NCI-H1092 treated with DMSO at 0.1 percent for 48 hours (cell line): ENCODE data around the gene PLK2.

Source experiments
- DNase-seq: peaks from one replicate; lab custom pipeline; 2025; lab: John Stamatoyannopoulos, UW

PLK2 gene

DNA sequence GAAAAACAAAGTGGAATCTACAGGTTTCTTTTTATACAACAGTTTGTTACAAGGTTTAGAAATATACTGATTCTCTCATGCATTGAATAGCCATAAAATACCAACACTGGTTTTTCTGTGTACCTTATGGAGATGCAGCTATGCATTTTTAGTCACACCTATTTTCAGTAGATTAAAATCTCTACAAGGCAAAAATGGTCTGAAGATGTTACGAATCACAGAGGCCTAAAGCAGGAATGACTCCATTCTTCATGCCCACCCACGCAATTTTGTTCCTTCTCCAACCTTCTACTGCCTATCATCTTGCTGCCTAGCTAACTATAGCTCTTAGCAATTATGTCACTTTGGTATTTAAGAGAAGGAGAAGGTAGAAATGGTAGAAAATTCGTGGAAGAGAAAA, 9.9 kb downstream of the PLK2 start:
- DNase-seq: no peak

DNA sequence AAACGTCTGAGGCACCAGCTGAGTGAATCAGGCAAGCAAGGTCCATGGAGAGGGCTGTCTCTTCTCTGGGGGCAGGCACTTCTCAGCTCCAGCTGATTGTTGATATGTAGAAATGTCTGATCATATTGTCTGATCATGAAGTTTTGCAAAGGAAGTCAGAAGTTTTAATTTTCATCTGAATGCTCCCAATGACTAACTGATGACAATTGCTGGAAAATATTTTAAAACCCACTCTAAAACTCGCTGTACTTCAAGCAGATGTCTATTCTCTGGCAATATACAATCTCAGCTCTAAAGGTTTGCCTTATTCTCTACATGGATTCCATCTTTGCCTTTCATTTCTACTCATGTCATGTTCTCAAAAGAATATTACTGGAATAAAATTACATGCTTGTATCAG, 12.7 kb downstream of the PLK2 start:
- no peak for DNase-seq

DNA sequence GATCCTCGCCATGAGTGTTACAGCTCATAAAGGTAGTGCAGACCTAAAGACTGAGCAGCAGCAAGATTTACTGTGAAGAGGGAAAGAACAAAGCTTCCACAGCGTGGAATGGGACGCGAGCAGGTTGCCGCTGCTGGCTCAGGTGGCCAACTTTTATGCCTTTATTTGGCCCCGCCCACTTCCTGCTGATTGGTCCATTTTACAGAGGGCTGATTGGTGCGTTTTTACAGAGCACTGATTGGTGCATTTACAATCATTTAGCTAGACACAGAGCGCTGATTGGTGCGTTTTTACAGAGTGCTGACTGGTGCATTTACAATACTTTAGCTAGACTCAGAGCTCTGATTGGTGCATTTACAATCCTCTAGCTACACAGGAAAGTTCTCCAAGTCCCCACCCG, 13.9 kb downstream of the PLK2 start:
- DNase-seq: no peak

DNA sequence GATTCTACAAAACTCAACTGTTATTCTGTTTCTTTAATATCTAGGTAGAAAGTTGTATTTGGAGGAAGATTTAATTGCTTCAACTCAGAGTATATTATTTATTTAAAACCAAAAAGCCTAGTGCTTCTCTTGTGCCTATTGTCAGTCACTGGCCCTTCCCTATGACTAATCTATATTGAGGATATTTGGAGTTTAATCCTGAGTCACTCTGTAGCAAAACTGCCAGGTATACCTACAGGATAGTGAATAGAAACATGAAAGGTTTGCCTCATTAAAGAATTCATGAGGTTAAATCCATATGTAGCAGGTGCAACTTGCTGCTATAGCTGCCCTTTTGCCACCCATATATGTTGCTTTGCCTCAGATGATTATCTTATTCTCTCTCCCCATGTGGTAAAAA, 15.1 kb downstream of the PLK2 start:
- DNase-seq: no peak

DNA sequence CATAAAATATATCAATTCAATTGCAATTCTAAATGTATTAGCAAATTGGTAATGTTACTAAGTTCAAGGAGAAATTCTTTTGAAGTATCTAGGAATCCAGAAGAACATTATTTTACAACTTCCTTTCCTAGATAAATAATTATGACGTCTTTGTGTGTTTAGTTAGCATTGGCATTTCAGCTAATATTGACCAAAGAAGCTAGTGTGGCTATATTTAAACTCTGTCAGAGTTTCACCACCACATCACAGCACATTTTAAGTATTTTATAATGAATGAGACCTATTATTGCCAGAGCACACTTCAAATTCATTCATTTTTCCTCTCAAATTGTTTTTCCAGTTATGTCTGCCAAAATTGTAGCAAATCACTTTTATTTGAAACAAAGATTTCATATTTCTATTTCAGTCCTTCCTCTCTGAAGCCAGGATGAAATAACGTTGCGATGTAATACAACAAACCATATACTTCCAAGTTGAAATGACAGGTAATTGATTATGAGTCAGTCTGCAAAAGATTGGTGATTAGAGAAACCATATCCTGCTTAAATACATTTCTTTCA, 18.9 kb downstream of the PLK2 start:
- DNase-seq: no peak

DNA sequence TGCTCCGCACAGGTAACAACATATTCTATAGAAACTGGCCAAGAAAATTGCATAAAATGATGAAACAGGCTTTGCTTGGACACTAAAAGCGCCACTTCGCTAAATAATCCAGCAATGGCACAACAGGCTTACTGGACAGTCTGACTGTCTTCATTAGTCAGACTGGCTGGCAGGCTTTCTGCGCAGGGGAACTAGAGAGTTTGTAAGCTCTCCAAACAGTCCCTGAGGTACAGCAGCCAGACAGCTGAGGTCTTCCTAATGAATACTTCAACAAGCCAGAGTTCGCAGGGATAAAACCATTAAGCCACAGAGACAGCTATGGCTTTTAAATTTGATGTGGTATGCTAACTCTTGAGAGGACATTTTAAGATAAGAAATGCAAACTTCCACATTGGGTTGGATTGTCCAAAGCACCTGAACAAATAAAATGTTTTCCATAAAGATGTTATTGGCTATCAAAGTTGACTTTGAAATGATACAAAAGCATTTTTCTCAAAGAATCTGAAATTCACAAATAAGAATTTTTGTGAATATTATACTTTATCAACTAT, 20.7 kb downstream of the PLK2 start:
- no peak for DNase-seq

DNA sequence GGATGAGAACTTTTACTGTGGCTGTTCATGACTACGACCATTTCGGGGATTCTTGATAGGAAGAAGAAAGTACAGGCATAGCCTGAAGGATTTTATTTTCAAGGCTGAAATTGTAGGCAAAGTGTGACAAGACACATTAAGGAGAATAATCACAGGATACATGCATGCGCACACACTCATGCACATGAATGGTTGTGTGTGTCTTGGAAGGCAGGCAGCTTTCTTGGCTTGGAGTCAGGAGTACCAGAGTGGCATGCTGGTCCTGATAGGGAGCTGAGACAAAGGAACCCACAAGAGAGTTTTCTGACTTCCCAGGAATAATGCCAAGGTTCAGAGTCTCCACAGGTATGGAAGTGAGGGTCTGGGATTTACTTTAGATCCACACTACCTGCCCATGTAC, 22.2 kb downstream of the PLK2 start:
- no peak for DNase-seq

DNA sequence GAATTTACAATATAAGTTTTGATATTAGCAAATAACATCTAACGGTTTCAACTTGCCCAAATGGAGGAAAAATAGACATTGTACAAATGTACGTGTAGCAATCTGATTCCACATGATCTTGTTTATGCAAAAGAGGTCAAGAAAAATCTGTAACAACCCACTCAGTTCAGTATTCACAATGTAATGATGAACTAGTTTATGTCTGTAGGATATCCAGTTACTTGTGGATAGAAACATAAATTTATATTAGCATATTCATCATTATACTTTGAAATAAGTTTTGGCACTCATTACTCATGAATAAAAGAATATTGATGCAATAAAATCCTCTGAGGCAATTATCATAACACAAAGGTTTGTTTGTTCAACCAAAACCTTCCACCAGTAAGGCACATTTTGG, 28.1 kb downstream of the PLK2 start:
- DNase-seq: no peak

DNA sequence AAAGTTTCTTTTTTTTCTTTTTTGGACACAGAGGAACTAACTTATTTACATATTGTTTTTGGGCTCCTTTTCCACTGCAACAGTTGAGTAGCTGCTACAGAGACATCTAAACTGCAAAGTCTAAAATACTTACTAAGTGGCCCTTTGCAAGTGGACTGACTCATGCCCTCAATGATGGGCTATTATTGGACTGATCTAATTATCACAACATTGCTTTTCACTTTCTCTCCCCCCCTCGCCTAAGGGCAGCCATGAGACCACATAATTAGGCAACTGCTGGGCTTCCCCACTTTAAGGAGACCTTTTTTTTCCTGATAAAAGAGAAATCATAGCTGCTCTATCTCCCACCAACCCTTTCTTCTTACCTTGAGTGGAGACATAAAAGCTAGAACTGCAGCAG, 47.0 kb downstream of the PLK2 start:
- DNase-seq: no peak

DNA sequence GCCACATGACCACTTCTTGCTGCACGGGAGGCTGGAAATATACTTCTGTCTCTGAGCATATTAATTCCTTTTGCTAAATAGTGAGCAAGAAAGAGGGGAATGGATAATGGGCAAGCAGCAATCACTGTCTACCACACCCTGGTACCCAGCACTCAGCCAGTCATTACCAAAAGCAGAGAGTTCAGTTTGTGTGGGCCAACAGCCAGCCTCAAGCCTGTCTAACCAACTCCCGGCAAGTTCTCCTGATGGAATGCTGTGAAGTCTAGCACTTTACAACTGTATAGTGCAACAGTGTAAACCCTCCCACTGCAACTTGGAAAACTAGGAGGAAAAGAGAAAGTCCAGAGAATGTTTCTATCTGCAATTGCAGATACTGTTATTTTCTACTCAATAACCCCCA, 47.8 kb downstream of the PLK2 start:
- DNase-seq: no peak

DNA sequence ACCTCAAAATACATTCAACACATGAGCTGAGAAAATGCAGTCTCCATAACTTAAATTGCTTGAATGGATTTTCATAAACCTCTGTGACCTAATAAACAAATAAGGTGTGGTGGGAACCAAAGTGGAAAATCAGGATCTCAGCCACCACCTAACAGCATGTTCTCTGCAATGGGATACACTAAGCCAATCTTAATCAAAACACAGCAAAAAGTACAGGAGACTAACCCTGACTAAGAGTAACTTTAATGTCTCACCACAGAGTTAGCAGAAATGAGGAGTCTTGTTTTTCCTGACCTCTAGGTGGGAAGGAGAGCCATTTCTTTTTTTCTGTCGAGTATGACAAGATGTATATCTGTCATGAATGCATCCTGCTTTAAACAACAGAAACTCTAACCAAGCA, 48.5 kb downstream of the PLK2 start:
- no peak for DNase-seq

DNA sequence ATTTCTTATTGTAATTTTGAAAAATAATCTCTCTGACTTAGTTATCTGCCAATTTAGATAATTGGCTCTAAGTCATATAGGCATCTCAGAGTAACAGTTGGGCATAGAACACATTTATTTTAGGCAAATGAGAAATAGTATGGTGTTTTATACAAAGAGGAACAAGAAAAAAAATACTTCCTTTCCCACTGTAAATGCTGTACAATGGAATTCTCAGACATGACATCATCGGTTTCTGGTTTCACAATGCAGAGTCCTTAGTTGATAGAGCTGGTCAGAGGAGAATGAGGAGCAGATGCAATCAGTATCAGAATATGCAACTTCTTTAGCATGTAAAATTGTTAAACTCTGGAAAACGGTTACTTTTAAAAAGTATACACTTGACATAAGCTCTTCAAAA, 49.4 kb downstream of the PLK2 start:
- no peak for DNase-seq

DNA sequence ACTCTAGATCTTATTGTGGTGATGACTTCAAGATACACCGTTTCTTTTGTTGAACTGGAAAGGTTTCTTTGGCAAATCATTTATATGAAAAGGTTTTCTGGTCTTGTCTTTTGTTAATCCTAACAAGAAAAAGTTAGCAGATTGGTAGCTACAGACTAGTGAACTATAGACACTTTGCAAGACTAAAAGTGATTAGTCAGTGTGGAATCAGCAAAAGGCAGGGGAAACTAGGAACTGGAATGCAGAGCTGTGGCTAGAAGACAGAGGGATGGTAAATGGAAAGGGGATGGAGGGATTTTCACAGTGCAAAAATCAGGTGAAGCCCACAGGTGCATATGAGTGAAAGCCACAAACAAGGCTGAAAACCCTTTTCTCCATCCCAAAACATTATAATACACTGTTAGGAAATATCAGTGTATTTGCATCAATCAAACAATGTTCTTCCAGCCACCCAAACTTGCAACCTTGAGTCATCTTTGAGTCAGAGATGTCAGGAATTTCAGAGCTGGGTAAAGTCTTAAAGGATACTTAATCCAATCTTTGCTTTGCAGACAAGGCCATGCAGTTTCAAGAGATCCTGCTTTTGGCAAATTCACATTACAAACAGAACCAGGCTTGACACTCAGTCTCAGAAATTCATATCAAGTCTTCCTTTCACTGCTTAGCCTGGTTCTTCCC, 52.7 kb downstream of the PLK2 start:
- no peak for DNase-seq

DNA sequence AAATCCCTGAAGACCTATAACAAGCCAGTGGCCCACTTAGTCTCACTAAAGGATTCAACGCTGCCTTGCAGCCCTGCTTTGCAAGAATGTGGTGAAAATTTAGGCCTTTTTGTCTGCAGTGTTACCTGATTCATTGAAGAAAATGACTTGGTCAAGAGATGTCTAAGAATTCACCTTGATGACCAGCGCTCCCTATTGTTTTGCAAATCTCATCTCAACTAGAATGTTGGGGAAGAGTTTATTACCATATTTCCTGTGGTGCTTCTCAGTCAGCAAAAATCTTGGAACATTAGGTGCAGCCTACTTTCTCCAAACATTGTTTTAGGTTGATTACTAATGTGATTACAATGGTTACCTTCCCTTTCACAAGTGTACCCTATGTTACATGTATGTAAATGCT, 53.5 kb downstream of the PLK2 start:
- no peak for DNase-seq

DNA sequence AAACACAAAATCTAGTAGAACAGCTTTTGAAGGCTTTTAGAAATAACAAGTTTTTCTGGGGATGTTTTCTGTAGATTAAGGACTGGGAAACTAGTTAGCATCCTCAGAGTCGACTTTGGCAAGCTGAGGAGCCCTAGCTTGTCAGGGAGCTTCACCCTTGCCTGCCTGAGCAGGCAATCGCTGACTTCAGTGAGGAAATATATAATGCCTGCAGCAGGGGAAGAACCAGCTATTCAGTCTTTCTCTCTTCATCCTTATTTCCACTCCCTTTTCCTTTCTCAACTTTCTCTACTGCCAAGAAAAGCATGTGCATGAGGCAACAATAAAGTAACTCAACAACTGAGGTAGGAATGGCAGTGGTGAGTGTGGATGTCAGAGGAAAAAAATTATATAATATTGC, 54.7 kb downstream of the PLK2 start:
- DNase-seq: no peak

DNA sequence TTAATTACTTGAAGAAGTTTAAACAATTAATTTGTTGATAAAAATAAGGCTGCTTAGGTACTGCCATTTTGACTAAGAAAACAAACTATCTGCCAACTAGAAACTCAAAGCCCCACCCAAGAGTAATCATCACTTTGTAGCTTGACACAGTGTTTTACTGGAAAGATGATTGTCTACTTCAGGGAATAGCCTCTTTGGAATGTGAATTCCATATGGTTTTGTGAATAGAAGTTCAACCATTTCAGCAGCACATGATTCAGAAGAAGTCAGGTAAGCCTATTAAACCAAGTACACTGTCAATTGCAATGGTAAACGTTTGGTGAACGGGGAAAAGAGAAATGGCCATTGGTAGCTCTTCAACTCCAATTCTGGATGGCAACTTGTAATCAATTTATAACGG, 55.2 kb downstream of the PLK2 start:
- no peak for DNase-seq
